GM12864 (cell line): ENCODE data around the gene SCYL2.

ENCODE experiments used
- DNase-seq: peaks from one replicate; pipeline ENCODE4 v3.0.0-alpha.2; 2011; ENCODE audit warnings: low read depth
- H3K4me3 ChIP-seq: 2 replicates; pipeline ENCODE4 v1.5.1; 2011; ENCODE audit warnings: mild to moderate bottlenecking, low read depth, low read length, control low read depth
- TF ChIP-seq, protein P1 (sequence below): IDR thresholded peaks from 2 replicates; pipeline ENCODE4 v1.5.1; 2011; ENCODE audit warnings: low read depth, mild to moderate bottlenecking, moderate library complexity, low read length, control low read depth, inconsistent platforms; ENCODE audit errors: missing control alignments

Gene SCYL2

DNA sequence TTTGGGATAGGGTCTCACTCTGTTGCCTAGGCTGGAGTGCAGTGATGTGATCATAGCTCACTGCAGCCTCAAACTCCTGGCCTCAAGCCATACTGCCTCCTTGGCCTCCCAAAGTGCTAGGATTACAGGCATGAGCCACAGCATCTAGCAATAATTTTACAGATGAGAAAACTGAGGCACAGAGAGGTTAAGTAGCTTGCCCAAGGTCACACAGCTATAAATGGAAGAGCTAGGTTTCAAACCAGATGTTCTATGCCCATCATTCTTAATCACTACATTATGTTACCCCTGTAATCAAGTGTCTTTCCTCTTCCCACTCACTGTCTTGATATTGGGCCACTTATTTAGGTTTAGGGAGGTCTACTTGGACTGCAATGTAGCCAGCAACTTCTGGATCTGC lies 93.5 kb downstream of the SCYL2 start:
- H3K4me3 ChIP-seq, result no peak overlapping the region
- TF ChIP-seq, protein P1, sequence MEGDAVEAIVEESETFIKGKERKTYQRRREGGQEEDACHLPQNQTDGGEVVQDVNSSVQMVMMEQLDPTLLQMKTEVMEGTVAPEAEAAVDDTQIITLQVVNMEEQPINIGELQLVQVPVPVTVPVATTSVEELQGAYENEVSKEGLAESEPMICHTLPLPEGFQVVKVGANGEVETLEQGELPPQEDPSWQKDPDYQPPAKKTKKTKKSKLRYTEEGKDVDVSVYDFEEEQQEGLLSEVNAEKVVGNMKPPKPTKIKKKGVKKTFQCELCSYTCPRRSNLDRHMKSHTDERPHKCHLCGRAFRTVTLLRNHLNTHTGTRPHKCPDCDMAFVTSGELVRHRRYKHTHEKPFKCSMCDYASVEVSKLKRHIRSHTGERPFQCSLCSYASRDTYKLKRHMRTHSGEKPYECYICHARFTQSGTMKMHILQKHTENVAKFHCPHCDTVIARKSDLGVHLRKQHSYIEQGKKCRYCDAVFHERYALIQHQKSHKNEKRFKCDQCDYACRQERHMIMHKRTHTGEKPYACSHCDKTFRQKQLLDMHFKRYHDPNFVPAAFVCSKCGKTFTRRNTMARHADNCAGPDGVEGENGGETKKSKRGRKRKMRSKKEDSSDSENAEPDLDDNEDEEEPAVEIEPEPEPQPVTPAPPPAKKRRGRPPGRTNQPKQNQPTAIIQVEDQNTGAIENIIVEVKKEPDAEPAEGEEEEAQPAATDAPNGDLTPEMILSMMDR, result no peak
- no peak for DNase-seq

DNA sequence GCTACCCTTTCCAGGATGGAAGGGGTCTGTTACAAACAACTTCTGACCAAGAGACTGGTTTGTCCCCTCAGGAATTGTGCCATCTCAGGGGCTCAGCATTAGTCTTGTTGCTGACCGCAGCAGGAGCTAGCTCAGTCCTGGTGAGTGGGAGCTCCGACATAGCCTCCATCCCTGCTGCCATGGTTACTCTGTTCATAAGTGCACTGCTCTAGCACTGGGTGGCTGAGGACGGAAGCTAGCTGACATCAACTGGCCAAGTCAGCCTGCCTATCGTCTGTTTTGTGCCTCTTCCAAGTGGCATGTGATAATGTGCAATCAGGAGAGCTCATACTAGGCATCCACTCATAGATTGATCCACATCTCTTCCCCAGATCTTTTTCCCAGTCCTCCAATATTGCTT lies 97.3 kb downstream of the SCYL2 start:
- H3K4me3 ChIP-seq, result no peak overlapping the region
- TF ChIP-seq, protein P1, result no peak
- DNase-seq, result no peak

DNA sequence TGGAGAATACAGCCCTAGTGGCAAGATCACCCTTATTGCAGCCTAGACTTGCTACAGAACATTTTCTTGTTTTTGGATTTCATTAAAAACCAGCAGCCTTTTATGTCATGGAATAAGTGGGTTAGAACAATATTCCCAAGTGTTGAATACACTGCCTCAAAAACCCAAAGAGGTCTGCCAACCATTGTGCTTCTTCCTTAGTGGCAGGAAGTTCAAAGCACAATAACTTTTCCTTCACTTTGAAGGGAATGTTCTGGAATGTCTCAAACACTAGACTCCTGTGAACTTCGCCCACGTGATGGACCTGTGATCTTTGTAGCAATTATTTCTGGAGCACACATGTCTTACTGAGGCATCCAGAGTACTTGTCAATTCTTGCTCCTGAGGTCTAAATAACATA lies 98.4 kb downstream of the SCYL2 start:
- TF ChIP-seq, protein P1, result no peak
- DNase-seq, result no peak
- H3K4me3 ChIP-seq, result no peak overlapping the region

DNA sequence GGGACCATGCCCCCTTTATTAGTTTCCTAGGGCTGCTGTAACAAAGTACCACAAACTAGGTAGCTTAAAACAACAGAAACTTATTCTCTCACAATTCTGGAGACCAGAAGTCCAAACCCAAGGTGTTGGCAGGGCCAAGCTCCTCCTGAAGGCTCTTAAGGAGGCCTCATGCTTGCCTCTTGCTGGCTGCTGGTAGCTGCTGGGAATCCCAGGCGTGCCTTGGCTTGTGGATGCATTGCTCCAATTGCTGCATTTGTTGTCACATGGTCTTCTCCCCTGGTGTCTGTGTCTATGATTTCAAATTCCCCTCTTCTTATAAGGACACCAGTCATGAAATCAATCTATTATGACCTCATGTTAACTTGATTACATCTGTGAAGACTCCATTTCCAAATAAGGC lies 101.1 kb downstream of the SCYL2 start:
- TF ChIP-seq, protein P1, result no peak
- H3K4me3 ChIP-seq, result no peak overlapping the region
- no peak for DNase-seq

DNA sequence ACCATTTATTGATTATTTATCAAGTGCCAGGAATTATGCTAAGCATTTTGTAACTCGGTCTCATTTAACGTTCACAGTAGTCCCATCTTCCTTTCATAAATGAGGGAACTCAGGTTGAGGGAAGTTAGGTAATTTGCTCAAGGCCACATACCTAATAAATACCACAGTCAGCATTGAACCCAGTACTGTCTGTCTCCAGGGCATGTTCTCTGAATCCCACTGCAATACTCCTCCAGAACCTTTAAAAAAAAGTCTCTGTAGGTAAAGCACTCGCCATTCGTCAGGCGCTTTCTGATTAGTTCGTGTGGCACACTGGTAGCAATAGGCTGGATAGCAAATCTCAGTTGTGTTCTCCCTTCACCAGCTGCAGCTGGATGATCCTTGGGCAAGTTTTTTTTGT lies 104.2 kb downstream of the SCYL2 start:
- DNase-seq, result no peak
- no peak overlapping the region for H3K4me3 ChIP-seq
- TF ChIP-seq, protein P1, result no peak

DNA sequence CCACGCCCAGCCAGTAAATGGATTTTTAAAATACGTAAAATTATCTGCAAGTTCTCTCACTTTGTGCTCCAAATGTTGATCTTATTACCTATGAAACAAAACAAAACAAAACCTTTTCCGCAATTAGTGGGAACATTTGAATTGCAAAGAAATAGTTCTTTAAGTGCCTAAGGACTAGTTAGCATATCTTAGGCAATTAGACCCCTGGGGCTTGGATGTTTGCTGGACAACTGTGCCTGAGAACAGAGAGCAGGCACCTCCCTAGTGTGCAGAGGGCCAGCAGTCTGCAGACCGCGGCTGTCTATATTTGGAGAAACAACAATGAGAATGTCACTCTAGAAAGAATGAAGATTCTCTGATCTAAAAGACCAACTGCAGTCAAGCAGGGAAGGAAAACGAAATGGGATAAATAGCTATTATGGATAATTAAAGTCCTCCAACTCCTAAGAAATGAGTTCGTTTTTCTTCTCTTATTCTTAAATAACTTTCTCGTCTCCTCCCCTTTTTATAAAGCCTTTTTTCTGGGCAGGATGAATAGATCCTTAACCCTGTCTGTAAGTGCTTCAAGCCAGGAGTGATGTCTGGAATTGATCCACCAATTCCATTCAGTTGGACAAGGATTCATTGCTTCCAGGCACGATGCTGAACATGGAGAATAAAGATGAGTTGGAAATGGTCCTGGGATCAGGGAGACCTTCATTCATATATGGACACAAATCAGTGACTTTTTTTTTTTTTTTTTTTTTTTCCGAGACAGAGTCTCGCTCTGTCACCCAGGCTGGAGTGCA lies 106.1 kb downstream of the SCYL2 start:
- TF ChIP-seq, protein P1, result no peak
- DNase-seq, result no peak
- no peak overlapping the region for H3K4me3 ChIP-seq
